Measurements from ENCODE around the gene PAPPA. TPM values are rescaled to one million over a fixed set of nuclear protein-coding genes. Genes with fewer than 3 reads are reported as not detected.

Gene PAPPA
- total RNA-seq, 1 experiment from 2014 or later = 0.17 TPM

DNA sequence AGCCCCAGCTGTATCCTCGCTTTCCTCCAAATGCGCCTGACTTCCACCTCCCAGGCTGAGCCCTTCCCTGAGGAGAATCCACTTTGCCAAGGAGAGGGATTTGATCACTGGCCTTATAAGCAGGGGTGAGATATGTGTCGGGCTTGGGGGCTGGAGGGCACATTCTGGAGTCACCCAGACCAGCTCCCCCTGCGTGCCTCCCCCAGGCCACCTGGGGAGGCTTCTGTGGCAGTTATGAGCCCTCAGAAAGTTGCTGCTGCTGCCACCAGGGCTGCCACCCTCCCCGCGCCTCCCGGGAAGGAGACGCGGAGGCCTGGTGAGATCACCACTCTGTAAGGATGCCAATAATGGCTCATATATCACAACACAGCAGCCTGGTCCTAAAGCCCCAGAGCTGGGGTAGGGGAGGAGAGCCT lies 211.5 kb downstream of the PAPPA start:
- WGBS (ENCODE audit: extremely low coverage, insufficient read length, low lambda C conversion rate) = no CpG with 5 or more reads among the region's 9 CpGs
- H3K4me1 Mint-ChIP-seq = peaks cover 0 to 7% of the 10 kb centered on the region in 2 experiments; a peak in 2 of 4 replicates
- Histone ChIP-seq H3K79me2 (ENCODE audit: insufficient read depth, low read length) (no peaks in the 10 kb centered on the region), H3K4me1 (ENCODE audit: insufficient read depth, low read length) (no peaks in the 10 kb centered on the region), H3K27ac (ENCODE audit: insufficient read length, low read depth, low read length) (no peak overlapping the region), H3K4me2 (ENCODE audit: insufficient read depth, insufficient read length, low read length) (no peak overlapping the region), H2AK5ac (ENCODE audit: insufficient read length, low read length) (no peak overlapping the region), H2BK120ac (ENCODE audit: low read depth, low read length, poor library complexity, severe bottlenecking) (no peak overlapping the region), H4K8ac (replicated peaks; ENCODE audit: insufficient read length, low read depth, low read length) (no peak overlapping the region), H3K27me3 (ENCODE audit: insufficient read depth, low read length) (no peaks in the 10 kb centered on the region), H2BK15ac (ENCODE audit: low read depth, low read length) (no peak overlapping the region), H3K9ac (ENCODE audit: extremely low read depth, insufficient read length, low read length) (no peak overlapping the region), H3K4ac (ENCODE audit: low read depth, low read length) (no peak overlapping the region), H2BK12ac (ENCODE audit: insufficient read length, low read depth, low read length) (no peak overlapping the region), H3K23me2 (ENCODE audit: insufficient read length, low read depth, low read length, poor library complexity, severe bottlenecking) (no peaks in the 10 kb centered on the region), H3K14ac (ENCODE audit: insufficient read depth, low read length) (no peak overlapping the region), H3K56ac (ENCODE audit: insufficient read length, low read depth, low read length) (no peak overlapping the region), H3K9me3 (ENCODE audit: control insufficient read depth, low read depth, low read length) (no peaks in the 10 kb centered on the region), H3K18ac (ENCODE audit: insufficient read length, low read depth, low read length) (no peak overlapping the region), H4K5ac (ENCODE audit: insufficient read length, low read depth, low read length) (no peak overlapping the region), H3K23ac (ENCODE audit: insufficient read length, low read depth, low read length) (no peak overlapping the region), H3T11ph (ENCODE audit: low read length) (no peak overlapping the region), H4K20me1 (ENCODE audit: control insufficient read depth, insufficient read depth, insufficient read length) (no peaks in the 10 kb centered on the region), H2BK20ac (ENCODE audit: low read depth, low read length, poor library complexity, severe bottlenecking) (no peak overlapping the region), H2AFZ (ENCODE audit: low read length) (no peak overlapping the region), H2BK5ac (ENCODE audit: insufficient read length, low read length) (no peak overlapping the region), H4K91ac (ENCODE audit: insufficient read length, low read depth, low read length) (no peak overlapping the region), H3K79me1 (ENCODE audit: insufficient read depth, low read depth, low read length, poor library complexity, severe bottlenecking) (no peaks in the 10 kb centered on the region)
- H3K9me3 Mint-ChIP-seq = no peaks in the 10 kb centered on the region
- TF ChIP-seq, protein P1, sequence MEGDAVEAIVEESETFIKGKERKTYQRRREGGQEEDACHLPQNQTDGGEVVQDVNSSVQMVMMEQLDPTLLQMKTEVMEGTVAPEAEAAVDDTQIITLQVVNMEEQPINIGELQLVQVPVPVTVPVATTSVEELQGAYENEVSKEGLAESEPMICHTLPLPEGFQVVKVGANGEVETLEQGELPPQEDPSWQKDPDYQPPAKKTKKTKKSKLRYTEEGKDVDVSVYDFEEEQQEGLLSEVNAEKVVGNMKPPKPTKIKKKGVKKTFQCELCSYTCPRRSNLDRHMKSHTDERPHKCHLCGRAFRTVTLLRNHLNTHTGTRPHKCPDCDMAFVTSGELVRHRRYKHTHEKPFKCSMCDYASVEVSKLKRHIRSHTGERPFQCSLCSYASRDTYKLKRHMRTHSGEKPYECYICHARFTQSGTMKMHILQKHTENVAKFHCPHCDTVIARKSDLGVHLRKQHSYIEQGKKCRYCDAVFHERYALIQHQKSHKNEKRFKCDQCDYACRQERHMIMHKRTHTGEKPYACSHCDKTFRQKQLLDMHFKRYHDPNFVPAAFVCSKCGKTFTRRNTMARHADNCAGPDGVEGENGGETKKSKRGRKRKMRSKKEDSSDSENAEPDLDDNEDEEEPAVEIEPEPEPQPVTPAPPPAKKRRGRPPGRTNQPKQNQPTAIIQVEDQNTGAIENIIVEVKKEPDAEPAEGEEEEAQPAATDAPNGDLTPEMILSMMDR (conservative IDR thresholded peaks at IDR 0.05) = no peak
- DNase-seq = no peak
- no peaks in the 10 kb centered on the region for H3K27me3 Mint-ChIP-seq (ENCODE audit: low read depth)
- no peaks in the 10 kb centered on the region for H3K36me3 Mint-ChIP-seq (ENCODE audit: insufficient read depth in 1 of 3, low read depth in 3 of 3)
- H3K27ac Mint-ChIP-seq = no peak overlapping the region
- H3K4me3 Mint-ChIP-seq = no peak overlapping the region

All from H9 (cell line).